ENCODE results near the gene NTRK3.

DNA sequence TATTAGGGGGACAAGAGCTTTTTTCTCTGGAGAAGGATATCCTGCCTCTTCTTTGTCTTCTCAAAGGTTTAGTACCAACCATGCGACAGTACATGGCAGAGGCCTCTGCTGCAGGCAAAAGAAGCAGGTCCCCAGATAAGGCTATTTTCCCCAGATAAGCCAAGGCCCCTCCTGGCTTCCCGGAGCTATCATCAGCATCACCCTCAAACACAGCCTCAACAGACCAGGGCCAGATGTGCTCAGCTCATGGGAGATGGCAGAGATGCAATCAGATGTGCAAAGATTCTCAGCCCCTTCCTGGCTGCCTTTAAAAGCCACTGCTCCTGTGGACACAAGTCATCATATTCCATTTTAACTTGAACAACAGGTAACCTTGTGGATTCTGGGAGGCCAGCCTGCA lies 49.0 kb downstream of the NTRK3 start:
- no peak for TF ChIP-seq POLR2AphosphoS5 (IDR thresholded peaks at IDR 0.05; ENCODE audit: low read depth, low read length)
- TF ChIP-seq SIN3A (IDR thresholded peaks at IDR 0.05; ENCODE audit: borderline replicate concordance, insufficient read depth, low read length) = no peak
- no peak for TF ChIP-seq TAF1 (IDR thresholded peaks at IDR 0.05; ENCODE audit: borderline replicate concordance, insufficient read depth, low read length)
- TF ChIP-seq, protein P1, sequence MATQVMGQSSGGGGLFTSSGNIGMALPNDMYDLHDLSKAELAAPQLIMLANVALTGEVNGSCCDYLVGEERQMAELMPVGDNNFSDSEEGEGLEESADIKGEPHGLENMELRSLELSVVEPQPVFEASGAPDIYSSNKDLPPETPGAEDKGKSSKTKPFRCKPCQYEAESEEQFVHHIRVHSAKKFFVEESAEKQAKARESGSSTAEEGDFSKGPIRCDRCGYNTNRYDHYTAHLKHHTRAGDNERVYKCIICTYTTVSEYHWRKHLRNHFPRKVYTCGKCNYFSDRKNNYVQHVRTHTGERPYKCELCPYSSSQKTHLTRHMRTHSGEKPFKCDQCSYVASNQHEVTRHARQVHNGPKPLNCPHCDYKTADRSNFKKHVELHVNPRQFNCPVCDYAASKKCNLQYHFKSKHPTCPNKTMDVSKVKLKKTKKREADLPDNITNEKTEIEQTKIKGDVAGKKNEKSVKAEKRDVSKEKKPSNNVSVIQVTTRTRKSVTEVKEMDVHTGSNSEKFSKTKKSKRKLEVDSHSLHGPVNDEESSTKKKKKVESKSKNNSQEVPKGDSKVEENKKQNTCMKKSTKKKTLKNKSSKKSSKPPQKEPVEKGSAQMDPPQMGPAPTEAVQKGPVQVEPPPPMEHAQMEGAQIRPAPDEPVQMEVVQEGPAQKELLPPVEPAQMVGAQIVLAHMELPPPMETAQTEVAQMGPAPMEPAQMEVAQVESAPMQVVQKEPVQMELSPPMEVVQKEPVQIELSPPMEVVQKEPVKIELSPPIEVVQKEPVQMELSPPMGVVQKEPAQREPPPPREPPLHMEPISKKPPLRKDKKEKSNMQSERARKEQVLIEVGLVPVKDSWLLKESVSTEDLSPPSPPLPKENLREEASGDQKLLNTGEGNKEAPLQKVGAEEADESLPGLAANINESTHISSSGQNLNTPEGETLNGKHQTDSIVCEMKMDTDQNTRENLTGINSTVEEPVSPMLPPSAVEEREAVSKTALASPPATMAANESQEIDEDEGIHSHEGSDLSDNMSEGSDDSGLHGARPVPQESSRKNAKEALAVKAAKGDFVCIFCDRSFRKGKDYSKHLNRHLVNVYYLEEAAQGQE (IDR thresholded peaks at IDR 0.05; ENCODE audit: insufficient read depth in 1 of 2, low read depth in 2 of 2, low read length in 2 of 2) = no peak
- TF ChIP-seq FOXP2 (optimal IDR thresholded peaks at IDR 0.05; ENCODE audit: borderline replicate concordance, extremely low read depth, extremely low read length, insufficient read depth) = no peak

All from PFSK-1 (cell line).